Stimulated activated CD8-positive, alpha-beta memory T cell treated with anti-CD3 and anti-CD28 coated beads, Interleukin-12 subunit alpha, Interleukin-12 subunit beta, amount 100 ng/mL, for 24 hours (primary cell): ENCODE measurements around the gene TTC39C.
"Not testable (repeated sequence)": the region's sequence is repeated elsewhere in the genome, so short reads cannot be mapped to it uniquely, and the experiment has no call there.

Source experiments
- DNase-seq: peaks from one replicate; pipeline ENCODE4 v3.0.0-alpha.2; 2020; ENCODE audit errors: extremely low read depth

Gene TTC39C

GRCh38 chr18:24130494-24130893, 115.9 kb downstream of the TTC39C start:
- DNase-seq, result no peak

GRCh38 chr18:24136967-24137373, 122.4 kb downstream of the TTC39C start:
- no peak for DNase-seq

GRCh38 chr18:24138409-24138788, 123.8 kb downstream of the TTC39C start:
- DNase-seq, result no peak

- DNase-seq, result peak; percentile 33
These were observed 124.4 kb downstream of the TTC39C start, which contains the start of gene CABYR for GRCh38 chr18:24138789-24139616. Gene CABYR, plus strand, starts transcription at chr18:24139062. Its CDS starts 4,053 bp downstream, at chr18:24143115.

GRCh38 chr18:24140697-24141096, 126.1 kb downstream of the TTC39C start:
- no peak for DNase-seq

- DNase-seq, result no peak
These were observed 127.8 kb downstream of the TTC39C start for GRCh38 chr18:24142376-24142775.

- DNase-seq, result not testable (repeated sequence)
These were observed 135.0 kb downstream of the TTC39C start for GRCh38 chr18:24149591-24149990.

GRCh38 chr18:24153397-24153796, 138.8 kb downstream of the TTC39C start:
- no peak for DNase-seq

GRCh38 chr18:24157855-24158254, 143.3 kb downstream of the TTC39C start:
- no peak for DNase-seq

GRCh38 chr18:24160086-24160485, 145.5 kb downstream of the TTC39C start:
- DNase-seq, result no peak

- no peak for DNase-seq
These were observed 146.8 kb downstream of the TTC39C start for GRCh38 chr18:24161304-24161703.

- DNase-seq, result no peak
These were observed 153.9 kb downstream of the TTC39C start for GRCh38 chr18:24168496-24168895.

GRCh38 chr18:24170360-24170759, 155.8 kb downstream of the TTC39C start:
- no peak for DNase-seq

GRCh38 chr18:24173997-24174396, 159.4 kb downstream of the TTC39C start:
- DNase-seq, result no peak

GRCh38 chr18:24176727-24177416, 162.3 kb downstream of the TTC39C start:
- DNase-seq, result peak; percentile 19

- no peak for DNase-seq
These were observed 163.1 kb downstream of the TTC39C start for GRCh38 chr18:24177499-24178133.

- DNase-seq, result no peak
These were observed 165.5 kb downstream of the TTC39C start for GRCh38 chr18:24180048-24180447.

- DNase-seq, result no peak
These were observed 167.3 kb downstream of the TTC39C start for GRCh38 chr18:24181806-24182205.
